HG03378 (cell line): ENCODE results near the gene MRPL55.

Source experiments
- ATAC-seq: cut with Tn5 transposase; IDR thresholded peaks from one replicate; pipeline ENCODE4 v1.9.1; 2021; ENCODE audit warnings: mild to moderate bottlenecking, moderate library complexity; ENCODE audit not compliant: unreplicated experiment

The MRPL55 gene

GRCh38 chr1:228073857-228074545, 35.1 kb downstream of the MRPL55 start:
- no peak for ATAC-seq

- ATAC-seq, result no peak
These were observed 35.8 kb downstream of the MRPL55 start for GRCh38 chr1:228073061-228073856.

GRCh38 chr1:228072658-228073043, 36.4 kb downstream of the MRPL55 start:
- no peak for ATAC-seq

- no peak for ATAC-seq
These were observed 37.1 kb downstream of the MRPL55 start for GRCh38 chr1:228071839-228072657.

GRCh38 chr1:228070851-228071250, 38.2 kb downstream of the MRPL55 start:
- no peak for ATAC-seq

GRCh38 chr1:228070173-228070572, 38.9 kb downstream of the MRPL55 start:
- ATAC-seq, result no peak

- no peak for ATAC-seq
These were observed 40.7 kb downstream of the MRPL55 start for GRCh38 chr1:228068359-228068758.

GRCh38 chr1:228066891-228067654, 42.0 kb downstream of the MRPL55 start:
- no peak for ATAC-seq

GRCh38 chr1:228066416-228066815, 42.7 kb downstream of the MRPL55 start:
- no peak for ATAC-seq

- ATAC-seq, result no peak
These were observed 43.4 kb downstream of the MRPL55 start for GRCh38 chr1:228065543-228066347.

- ATAC-seq, result no peak
These were observed 44.2 kb downstream of the MRPL55 start for GRCh38 chr1:228064741-228065542.

- ATAC-seq, result no peak
These were observed 44.8 kb downstream of the MRPL55 start for GRCh38 chr1:228064296-228064695.

- no peak for ATAC-seq
These were observed 45.6 kb downstream of the MRPL55 start for GRCh38 chr1:228063251-228064191.

GRCh38 chr1:228062812-228063211, 46.3 kb downstream of the MRPL55 start:
- no peak for ATAC-seq

- no peak for ATAC-seq
These were observed 46.9 kb downstream of the MRPL55 start for GRCh38 chr1:228062085-228062791.

- no peak for ATAC-seq
These were observed 47.6 kb downstream of the MRPL55 start for GRCh38 chr1:228061411-228062084.
